GM11168 (cell line): ENCODE results near the gene BCAR3.

Experiments
- in situ Hi-C: fragments of 300-500 bp; cut with MboI; formaldehyde crosslinking; loops from one replicate; pipeline ENCODE4 v1.12.0; 2022; ENCODE audit warnings: low sequenced_read_pairs; ENCODE audit not compliant: unreplicated experiment

Gene BCAR3

DNA sequence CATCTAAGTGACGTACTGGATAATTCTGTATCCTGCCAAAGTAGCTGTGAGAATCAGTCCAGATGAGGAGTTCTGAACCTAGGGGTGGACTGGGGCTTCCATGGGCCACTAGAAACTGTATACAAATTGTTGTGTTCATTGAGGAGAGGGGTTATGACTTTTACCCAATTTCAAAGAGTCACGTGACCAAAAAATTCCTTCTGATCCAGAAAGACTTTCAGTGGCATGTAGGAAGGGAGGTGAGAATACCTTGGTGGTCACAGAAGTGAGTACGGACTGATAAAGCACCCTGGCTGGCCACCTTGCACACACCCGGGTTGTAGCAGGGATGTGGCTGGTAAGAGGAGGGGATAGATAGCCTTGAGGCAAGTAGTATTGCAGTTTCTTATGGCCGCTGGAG is 60.4 kb downstream of the BCAR3 start:
- in situ Hi-C loops: no loop called here

GRCh38 chr1:93620841-93621210 is 60.8 kb downstream of the BCAR3 start:
- in situ Hi-C loops: no loop called here

- in situ Hi-C loops: no loop called here
These were observed 61.3 kb downstream of the BCAR3 start for GRCh38 chr1:93620172-93620840.

- in situ Hi-C loops: no loop called here
These were observed 62.0 kb downstream of the BCAR3 start for GRCh38 chr1:93619507-93620171.

DNA sequence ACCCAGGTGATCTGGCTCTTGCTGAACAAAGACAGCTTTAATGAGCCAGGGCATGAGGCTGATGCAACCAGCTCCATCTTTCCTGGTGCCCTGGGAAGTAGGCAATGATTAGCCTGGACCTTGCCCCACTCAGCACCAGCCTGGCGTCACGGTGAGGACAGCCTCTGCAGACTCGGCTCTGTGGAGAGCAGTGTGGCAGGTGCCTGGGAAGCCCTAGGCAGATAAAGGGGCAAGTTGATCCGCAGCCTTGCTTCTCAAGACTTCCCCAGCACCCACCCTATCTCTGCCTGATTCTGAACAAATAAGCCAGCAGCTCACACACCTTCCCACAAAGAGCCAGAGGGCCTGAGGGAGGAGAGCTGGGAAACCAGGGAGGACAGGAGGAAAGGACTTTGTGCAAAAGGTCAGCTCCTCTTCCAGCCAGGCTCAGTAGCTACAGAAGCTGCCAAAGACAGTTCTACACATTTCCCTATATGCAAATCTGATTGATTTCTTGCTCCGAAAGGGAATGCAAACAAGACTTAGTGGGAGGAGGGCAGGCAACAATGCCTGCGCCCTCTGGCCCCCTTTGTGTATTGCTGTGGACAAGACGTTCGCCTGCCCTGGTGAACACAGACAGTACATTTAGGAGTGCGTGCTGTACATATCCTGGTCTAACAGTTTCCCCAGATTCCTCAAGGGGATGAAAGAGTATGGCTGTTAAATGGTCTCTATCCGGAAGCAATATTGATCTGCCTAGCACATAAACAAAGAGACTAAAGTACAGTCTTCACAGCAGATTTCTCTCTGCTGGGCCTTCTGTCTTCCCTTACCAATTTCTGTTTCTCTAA is 63.8 kb downstream of the BCAR3 start:
- in situ Hi-C loops: no loop called here

GRCh38 chr1:93616996-93617669 is 64.5 kb downstream of the BCAR3 start:
- in situ Hi-C loops: no loop called here

GRCh38 chr1:93616221-93616995 is 65.2 kb downstream of the BCAR3 start:
- in situ Hi-C loops: no loop called here

DNA sequence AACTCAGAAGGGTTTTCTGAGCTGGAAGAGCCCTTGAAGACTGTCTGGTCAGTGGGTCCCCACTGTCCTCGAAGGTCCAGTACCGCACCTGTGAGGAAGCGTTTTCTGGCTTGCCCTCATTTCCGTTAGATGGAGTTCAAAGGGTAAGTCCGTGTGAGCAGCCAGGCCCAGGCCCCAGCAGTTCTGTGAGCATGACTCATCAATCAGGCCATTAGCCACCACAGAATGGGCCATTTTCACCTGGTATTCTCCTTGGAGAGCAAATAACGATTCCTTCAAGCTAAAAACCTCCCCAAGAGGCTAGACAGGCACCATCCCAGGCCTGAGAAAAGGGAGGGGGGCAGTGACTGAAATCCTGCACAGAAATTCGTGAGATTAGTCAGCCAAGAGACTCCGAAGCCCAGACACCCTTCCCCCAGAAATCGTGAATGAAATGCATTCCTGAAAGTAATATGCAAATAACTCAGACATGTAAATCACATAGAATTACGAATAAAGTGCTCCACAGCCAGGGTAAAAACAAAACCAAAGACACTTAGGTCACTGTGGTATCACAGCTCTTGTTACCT is 66.0 kb downstream of the BCAR3 start:
- in situ Hi-C loops: no loop called here

GRCh38 chr1:93614986-93615581 is 66.6 kb downstream of the BCAR3 start:
- in situ Hi-C loops: no loop called here

DNA sequence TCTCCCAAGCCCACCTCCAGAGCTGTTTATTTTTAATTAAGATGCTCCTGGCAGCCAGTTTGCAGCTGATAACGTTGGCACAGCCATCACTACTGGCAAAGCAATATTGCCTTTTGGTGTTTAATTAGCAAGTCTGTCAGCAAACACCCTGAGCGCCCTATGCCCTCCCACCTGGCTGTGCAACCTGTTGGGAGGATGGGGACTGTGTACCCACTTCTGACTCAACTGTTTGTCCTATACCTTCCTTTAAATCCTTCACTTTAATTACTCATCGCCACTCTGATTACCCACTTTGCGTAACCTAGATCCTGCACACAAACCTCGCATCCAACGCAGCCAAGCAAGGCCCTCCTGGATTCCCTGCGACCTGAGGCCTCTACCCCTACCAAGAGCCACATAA is 67.1 kb downstream of the BCAR3 start:
- in situ Hi-C loops: no loop called here

DNA sequence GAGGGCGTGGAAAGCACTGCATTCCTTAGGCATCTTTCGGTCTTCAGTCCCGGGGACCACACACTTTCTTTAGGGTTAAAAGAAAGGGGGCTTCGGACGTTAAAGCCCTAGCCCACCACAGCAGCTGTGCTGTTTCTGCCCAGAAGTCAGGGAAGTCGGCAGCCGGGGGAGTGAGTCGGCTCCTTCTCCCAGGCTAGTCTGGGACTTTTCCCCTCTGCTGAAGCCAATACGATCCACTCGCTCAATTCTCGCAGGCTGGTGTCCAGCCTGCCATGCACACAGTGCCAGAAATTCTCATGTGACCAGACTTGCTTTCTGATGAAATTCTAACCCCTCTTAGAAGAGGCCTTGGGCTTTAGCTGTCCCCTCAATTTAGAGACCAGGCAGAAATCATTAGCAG is 67.7 kb downstream of the BCAR3 start:
- in situ Hi-C loops: no loop called here

- in situ Hi-C loops: no loop called here
These were observed 69.1 kb downstream of the BCAR3 start for GRCh38 chr1:93612510-93612909.

GRCh38 chr1:93611668-93612067 is 70.0 kb downstream of the BCAR3 start:
- in situ Hi-C loops: no loop called here

GRCh38 chr1:93609536-93609935 is 72.1 kb downstream of the BCAR3 start:
- in situ Hi-C loops: loop anchor here (10.0 kb wide), 1 partner anchor 155 kb away; no protein-coding TSS in a partner anchor

DNA sequence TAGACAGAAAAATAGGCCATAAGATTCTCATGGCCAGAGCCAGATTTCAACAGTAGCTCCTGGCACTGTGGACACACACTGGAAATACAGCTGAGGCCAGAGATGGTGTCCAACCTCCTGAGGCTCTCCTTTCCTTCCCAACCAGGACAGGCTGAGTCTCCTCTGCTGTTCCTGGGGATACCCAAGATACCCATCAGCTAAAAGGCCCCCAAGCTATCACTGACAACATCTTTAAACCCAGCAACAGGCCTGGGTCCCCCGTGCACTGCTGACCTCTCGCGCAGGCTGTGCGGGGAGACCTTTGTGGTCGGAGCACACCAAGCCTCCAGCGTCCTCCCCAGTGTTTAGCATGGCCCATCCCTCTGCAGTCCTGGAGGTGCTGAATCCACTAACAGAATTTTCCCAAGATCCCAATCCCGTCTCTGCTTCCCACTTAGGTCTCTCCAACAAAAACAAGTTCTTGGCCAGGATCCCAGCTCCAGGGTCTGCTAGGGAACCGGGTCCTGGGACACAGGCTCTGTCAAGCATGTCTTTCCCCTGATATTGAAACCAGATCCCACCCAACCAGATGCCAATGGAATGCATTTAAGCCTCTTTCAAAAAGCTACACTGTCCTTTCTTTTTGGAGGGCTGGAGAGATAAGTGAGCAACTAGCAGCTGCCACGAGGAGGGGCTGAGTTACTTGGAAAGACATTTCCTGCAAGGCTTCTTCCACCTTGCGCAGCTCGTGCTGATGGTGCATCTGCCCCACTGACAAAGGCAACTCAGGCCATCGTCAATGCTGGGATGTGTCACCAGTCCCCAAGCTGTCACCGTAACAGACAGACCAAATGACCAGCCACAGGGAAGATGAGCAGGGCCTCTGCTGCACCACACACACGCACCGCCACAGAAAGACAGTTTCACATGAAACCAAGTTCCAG is 73.2 kb downstream of the BCAR3 start:
- in situ Hi-C loops: loop anchor here (10.0 kb wide), 1 partner anchor 154 kb away; no protein-coding TSS in a partner anchor

DNA sequence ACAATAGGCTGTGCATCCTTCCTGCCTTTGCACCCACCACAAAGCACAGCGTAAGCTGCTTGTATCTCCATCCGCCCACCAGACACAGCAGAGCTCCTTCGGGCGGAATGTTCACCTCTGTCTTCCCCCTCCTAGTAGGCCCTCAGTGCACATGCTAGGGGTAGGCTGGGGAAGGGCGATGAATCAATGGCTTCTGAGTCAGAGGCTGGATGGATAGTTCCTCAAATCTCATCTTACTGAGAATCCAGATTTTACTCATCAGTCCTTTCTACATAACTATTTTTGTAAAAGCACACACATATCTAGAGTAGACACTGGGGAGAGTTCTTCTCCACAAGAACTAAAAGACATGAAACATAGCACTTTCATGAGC is 73.8 kb downstream of the BCAR3 start:
- in situ Hi-C loops: loop anchor here (10.0 kb wide), 1 partner anchor 153 kb away; no protein-coding TSS in a partner anchor

DNA sequence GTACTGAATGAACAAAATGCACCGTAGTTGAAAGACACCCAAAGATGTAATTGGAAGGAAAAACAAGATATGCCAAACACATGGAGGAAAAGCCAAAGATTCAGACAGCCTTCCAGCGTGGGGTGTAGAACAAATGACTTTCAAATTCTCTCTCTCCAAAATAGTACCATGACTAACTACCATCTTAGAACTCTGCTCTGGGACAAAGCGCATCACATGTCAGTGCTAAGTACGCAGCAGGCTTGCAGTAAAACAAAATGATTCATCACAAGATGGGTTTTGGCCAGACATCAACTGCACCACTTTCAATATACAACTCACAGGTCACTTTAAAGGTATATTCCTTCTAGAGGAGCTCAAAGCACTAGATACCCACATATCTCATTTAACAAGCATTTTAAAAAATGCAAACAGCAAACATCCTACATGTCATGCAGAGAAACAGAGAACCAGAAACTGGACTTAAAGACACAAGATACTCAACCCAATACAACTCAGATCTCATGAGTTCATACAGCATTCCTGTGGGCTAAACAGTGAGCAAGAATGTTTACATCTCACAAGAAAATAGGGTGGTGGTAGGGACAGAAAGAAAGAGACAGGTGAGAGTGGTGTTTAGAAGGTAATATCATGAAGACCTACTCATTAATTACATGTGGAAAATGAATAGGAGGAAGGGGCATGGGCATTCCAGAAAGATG is 75.7 kb downstream of the BCAR3 start:
- in situ Hi-C loops: loop anchor here (10.0 kb wide), 1 partner anchor 151 kb away; no protein-coding TSS in a partner anchor
